ENCODE measurements around the gene DOCK6. TPM values are rescaled to one million over a fixed set of nuclear protein-coding genes. Genes with fewer than 3 reads are reported as not detected.

Gene DOCK6
- total RNA-seq, 1 donor from 2014 or later, result 65.8 TPM

DNA sequence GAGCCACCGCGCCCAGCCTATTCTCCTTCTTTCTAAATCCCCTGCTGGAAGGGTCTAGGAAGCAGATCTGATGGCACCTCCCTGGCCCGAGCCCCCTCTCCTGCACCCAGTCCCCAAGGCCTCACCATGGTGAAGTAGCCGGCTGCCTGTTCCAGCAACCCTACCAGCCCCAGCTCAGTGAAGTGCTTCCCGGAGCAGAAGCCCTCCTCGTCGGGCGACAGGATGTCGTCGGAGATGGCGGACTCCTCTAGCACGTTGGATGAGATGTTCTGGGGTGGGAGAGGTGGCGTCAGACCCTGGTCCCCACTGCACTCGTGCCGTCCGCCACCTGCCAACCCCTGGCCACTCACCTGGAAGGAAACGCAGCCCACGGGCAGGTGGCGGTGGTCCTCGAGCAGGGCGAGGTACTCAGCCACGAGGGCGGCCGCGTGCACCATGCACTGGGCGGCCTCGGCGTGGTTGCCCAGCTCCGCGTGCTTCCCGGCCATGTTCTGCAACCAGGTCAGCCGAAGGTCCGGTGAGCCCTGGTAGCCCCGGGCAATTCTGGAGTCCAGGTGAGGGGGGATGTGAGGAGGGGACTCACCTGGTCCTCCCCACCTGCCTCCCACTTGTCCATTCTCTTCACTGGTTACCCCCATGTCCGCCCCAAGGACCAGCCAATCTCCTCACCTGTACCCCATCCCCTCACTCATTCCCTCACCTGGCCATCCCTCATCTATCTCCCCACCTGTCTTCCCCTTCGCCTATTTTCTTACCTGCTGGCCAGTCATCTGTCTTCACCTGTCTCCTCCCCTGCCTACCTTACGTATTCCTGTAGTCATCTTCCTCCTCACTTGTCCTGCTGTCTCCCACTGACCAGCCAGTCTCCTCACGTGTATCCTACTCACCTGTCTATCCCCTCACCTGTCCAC lies 53.5 kb downstream of the DOCK6 start:
- no peak overlapping the region for H3K27ac ChIP-seq
- peaks cover 16% of the 10 kb centered on the region for H3K4me1 ChIP-seq
- no peaks in the 10 kb centered on the region for H3K9me3 ChIP-seq
- H3K36me3 ChIP-seq, result peaks cover 0 to 25% of the 10 kb centered on the region in 2 donors
- no peak overlapping the region for H3K4me3 ChIP-seq
- TF ChIP-seq POLR2AphosphoS5 (IDR thresholded peaks at IDR 0.05; ENCODE audit: insufficient read depth in 1 of 2, low read depth in 1 of 2) (no peak), POLR2A (IDR thresholded peaks at IDR 0.05) (no peak), CTCF (IDR thresholded peaks at IDR 0.05) (no peak)
- no peaks in the 10 kb centered on the region for H3K27me3 ChIP-seq
- no peak for DNase-seq (ENCODE audit: extremely low spot score in 2 of 2)
- intact Hi-C loops (cut with DNase I), result loop anchor here (10.0 kb wide), 1 partner anchor 174 kb away; no protein-coding TSS in a partner anchor

- Histone ChIP-seq H3K27me3 (no peaks in the 10 kb centered on the region), H3K9me3 (no peaks in the 10 kb centered on the region), H3K36me3 (peaks cover 0 to 8% of the 10 kb centered on the region in 2 donors), H3K4me1 (peaks cover 34% of the 10 kb centered on the region), H3K27ac (peak overlapping the region; percentile 95), H3K4me3 (no peak overlapping the region)
- intact Hi-C loops (cut with DNase I), result loop anchor here (10.0 kb wide), 1 partner anchor 171 kb away; no protein-coding TSS in a partner anchor
- no peak for DNase-seq (ENCODE audit: extremely low spot score in 2 of 2)
- TF ChIP-seq CTCF (IDR thresholded peaks at IDR 0.05) (no peak), POLR2AphosphoS5 (IDR thresholded peaks at IDR 0.05; ENCODE audit: insufficient read depth in 1 of 2, low read depth in 1 of 2) (no peak), POLR2A (IDR thresholded peaks at IDR 0.05) (no peak)
Observed at GRCh38 chr19:11205939-11206570, 56.3 kb downstream of the DOCK6 start.

GRCh38 chr19:11204943-11205349 lies 57.4 kb downstream of the DOCK6 start:
- H3K9me3 ChIP-seq, result no peaks in the 10 kb centered on the region
- peaks cover 0 to 8% of the 10 kb centered on the region in 2 donors for H3K36me3 ChIP-seq
- no peaks in the 10 kb centered on the region for H3K27me3 ChIP-seq
- H3K4me3 ChIP-seq, result no peak overlapping the region
- H3K4me1 ChIP-seq, result peaks cover 34% of the 10 kb centered on the region
- no peak for DNase-seq (ENCODE audit: extremely low spot score in 2 of 2)
- TF ChIP-seq POLR2A (IDR thresholded peaks at IDR 0.05) (no peak), POLR2AphosphoS5 (IDR thresholded peaks at IDR 0.05; ENCODE audit: insufficient read depth in 1 of 2, low read depth in 1 of 2) (no peak), CTCF (IDR thresholded peaks at IDR 0.05) (no peak)
- intact Hi-C loops (cut with DNase I), result loop anchor here (1.0 to 10.0 kb wide), 2 partner anchors 67 to 170 kb away; no protein-coding TSS in a partner anchor
- peak overlapping the region; percentile 95 for H3K27ac ChIP-seq

GRCh38 chr19:11204076-11204602 lies 58.2 kb downstream of the DOCK6 start:
- H3K27me3 ChIP-seq, result no peaks in the 10 kb centered on the region
- DNase-seq (ENCODE audit: extremely low spot score in 2 of 2), result no peak
- peak overlapping the region; percentile 95 for H3K27ac ChIP-seq
- intact Hi-C loops (cut with DNase I), result loop anchor here (1.0 to 10.0 kb wide), 2 partner anchors 66 to 169 kb away; no protein-coding TSS in a partner anchor
- H3K4me3 ChIP-seq, result no peak overlapping the region
- H3K4me1 ChIP-seq, result peaks cover 35% of the 10 kb centered on the region
- peak in 1 of 3 experiments; percentile 35 for TF ChIP-seq CTCF (IDR thresholded peaks at IDR 0.05)
- TF ChIP-seq POLR2A (IDR thresholded peaks at IDR 0.05), result no peak
- H3K36me3 ChIP-seq, result peaks cover 0 to 8% of the 10 kb centered on the region in 2 donors
- no peaks in the 10 kb centered on the region for H3K9me3 ChIP-seq
